Activated T-helper 17 cell treated with anti-CD3 and anti-CD28 coated beads, Interleukin-2, amount 50 U/mL, for 72 hours (primary cell): ENCODE measurements around the gene PHF21A. TPM values are rescaled to one million over a fixed set of nuclear protein-coding genes. Genes with fewer than 3 reads are reported as not detected.

ENCODE experiments used
- ATAC-seq: fragments of 150-1000 bp; cut with Tn5 transposase; replicated peaks from 2 replicates; pipeline ENCODE4 v1.10.0; 2021; ENCODE audit warnings: mild to moderate bottlenecking, moderate library complexity
- H3K27ac Mint-ChIP-seq: one replicate; pipeline ENCODE4 v1.8.0; 2022; ENCODE audit warnings: mixed read lengths
- H3K27me3 Mint-ChIP-seq: one replicate; pipeline ENCODE4 v1.8.0; 2022; ENCODE audit warnings: mixed read lengths
- H3K36me3 Mint-ChIP-seq: one replicate; pipeline ENCODE4 v1.8.0; 2022; ENCODE audit warnings: low read depth, mild to moderate bottlenecking, mixed read lengths
- H3K4me1 Mint-ChIP-seq: one replicate; pipeline ENCODE4 v1.8.0; 2022; ENCODE audit warnings: mixed read lengths
- H3K4me3 Mint-ChIP-seq: one replicate; pipeline ENCODE4 v1.8.0; 2022; ENCODE audit warnings: mild to moderate bottlenecking, mixed read lengths
- H3K9me3 Mint-ChIP-seq: one replicate; pipeline ENCODE4 v1.8.0; 2022; ENCODE audit warnings: mixed read lengths
- total RNA-seq, 2 donors: library from RNA; stranded (reverse); gene quantifications; one replicate each; pipeline ENCODE4 v1.2.3, GENCODE V29; 2022

Gene PHF21A
- total RNA-seq, 2 donors from 2014 or later: 33.5 to 91.7 TPM

GRCh38 chr11:46075168-46075567 is 46.1 kb downstream of the PHF21A start:
- Mint-ChIP-seq H3K27ac (no peak overlapping the region), H3K4me1 (peaks cover 17% of the 10 kb centered on the region), H3K4me3 (no peak overlapping the region), H3K9me3 (no peaks in the 10 kb centered on the region), H3K27me3 (no peaks in the 10 kb centered on the region), H3K36me3 (peaks cover 90% of the 10 kb centered on the region)
- peak; percentile 78 for ATAC-seq

GRCh38 chr11:46073632-46074031 is 47.6 kb downstream of the PHF21A start:
- Mint-ChIP-seq H3K9me3 (no peaks in the 10 kb centered on the region), H3K36me3 (peaks cover 92% of the 10 kb centered on the region), H3K27ac (no peak overlapping the region), H3K4me1 (peaks cover 11% of the 10 kb centered on the region), H3K27me3 (no peaks in the 10 kb centered on the region), H3K4me3 (no peak overlapping the region)
- ATAC-seq: no peak

- Mint-ChIP-seq H3K36me3 (peaks cover 97% of the 10 kb centered on the region), H3K4me3 (no peak overlapping the region), H3K27me3 (no peaks in the 10 kb centered on the region), H3K4me1 (peaks cover 17% of the 10 kb centered on the region), H3K27ac (no peak overlapping the region), H3K9me3 (no peaks in the 10 kb centered on the region)
- ATAC-seq: no peak
Measured at GRCh38 chr11:46072172-46072964, 48.9 kb downstream of the PHF21A start.

- Mint-ChIP-seq H3K9me3 (no peaks in the 10 kb centered on the region), H3K4me3 (no peak overlapping the region), H3K4me1 (peaks cover 17% of the 10 kb centered on the region)
Measured at GRCh38 chr11:46071091-46071490, 50.2 kb downstream of the PHF21A start.

GRCh38 chr11:46069595-46069994 is 51.7 kb downstream of the PHF21A start:
- peak; percentile 75 for ATAC-seq
- H3K27me3 Mint-ChIP-seq: no peaks in the 10 kb centered on the region
- no peak overlapping the region for H3K4me3 Mint-ChIP-seq
- H3K27ac Mint-ChIP-seq: no peak overlapping the region
- peaks cover 90% of the 10 kb centered on the region for H3K36me3 Mint-ChIP-seq
- H3K4me1 Mint-ChIP-seq: peaks cover 11% of the 10 kb centered on the region
- H3K9me3 Mint-ChIP-seq: no peaks in the 10 kb centered on the region

More at GRCh38 chr11:46071091-46071490, 50.2 kb downstream of the PHF21A start:
- no peaks in the 10 kb centered on the region for H3K27me3 Mint-ChIP-seq
- no peak for ATAC-seq
- peaks cover 93% of the 10 kb centered on the region for H3K36me3 Mint-ChIP-seq
- H3K27ac Mint-ChIP-seq: no peak overlapping the region

- H3K9me3 Mint-ChIP-seq: no peaks in the 10 kb centered on the region
- no peak overlapping the region for H3K27ac Mint-ChIP-seq
- no peak for ATAC-seq
- H3K4me1 Mint-ChIP-seq: peaks cover 13% of the 10 kb centered on the region
- H3K27me3 Mint-ChIP-seq: no peaks in the 10 kb centered on the region
- H3K4me3 Mint-ChIP-seq: no peak overlapping the region
- peaks cover 81% of the 10 kb centered on the region for H3K36me3 Mint-ChIP-seq
Measured at GRCh38 chr11:46066335-46066734, 54.9 kb downstream of the PHF21A start.

GRCh38 chr11:46065681-46066080 is 55.6 kb downstream of the PHF21A start:
- no peak for ATAC-seq
- Mint-ChIP-seq H3K4me3 (no peak overlapping the region), H3K27me3 (no peaks in the 10 kb centered on the region), H3K36me3 (peaks cover 74% of the 10 kb centered on the region), H3K9me3 (no peaks in the 10 kb centered on the region), H3K27ac (no peak overlapping the region), H3K4me1 (peaks cover 16% of the 10 kb centered on the region)

GRCh38 chr11:46064221-46064620 is 57.0 kb downstream of the PHF21A start:
- Mint-ChIP-seq H3K4me1 (peaks cover 18% of the 10 kb centered on the region), H3K27me3 (no peaks in the 10 kb centered on the region), H3K36me3 (peaks cover 61% of the 10 kb centered on the region), H3K27ac (no peak overlapping the region), H3K9me3 (no peaks in the 10 kb centered on the region), H3K4me3 (no peak overlapping the region)
- no peak for ATAC-seq

GRCh38 chr11:46063138-46063537 is 58.1 kb downstream of the PHF21A start:
- Mint-ChIP-seq H3K4me3 (no peak overlapping the region), H3K36me3 (peaks cover 56% of the 10 kb centered on the region), H3K9me3 (no peaks in the 10 kb centered on the region), H3K4me1 (peaks cover 24% of the 10 kb centered on the region), H3K27me3 (no peaks in the 10 kb centered on the region), H3K27ac (no peak overlapping the region)
- ATAC-seq: no peak

GRCh38 chr11:46060013-46060412 is 61.2 kb downstream of the PHF21A start:
- Mint-ChIP-seq H3K27ac (no peak overlapping the region), H3K27me3 (no peaks in the 10 kb centered on the region), H3K9me3 (no peaks in the 10 kb centered on the region), H3K36me3 (peaks cover 41% of the 10 kb centered on the region), H3K4me3 (no peak overlapping the region), H3K4me1 (peaks cover 35% of the 10 kb centered on the region)
- ATAC-seq: no peak

- peaks cover 35% of the 10 kb centered on the region for H3K4me1 Mint-ChIP-seq
- H3K9me3 Mint-ChIP-seq: no peaks in the 10 kb centered on the region
- peak; percentile 40 for ATAC-seq
- no peak overlapping the region for H3K4me3 Mint-ChIP-seq
- H3K27me3 Mint-ChIP-seq: no peaks in the 10 kb centered on the region
- H3K27ac Mint-ChIP-seq: no peak overlapping the region
- H3K36me3 Mint-ChIP-seq: peaks cover 42% of the 10 kb centered on the region
Measured at GRCh38 chr11:46057489-46057888, 63.8 kb downstream of the PHF21A start.

GRCh38 chr11:46055371-46055770 is 65.9 kb downstream of the PHF21A start:
- no peak overlapping the region for H3K4me3 Mint-ChIP-seq
- peaks cover 52% of the 10 kb centered on the region for H3K36me3 Mint-ChIP-seq
- no peaks in the 10 kb centered on the region for H3K9me3 Mint-ChIP-seq
- ATAC-seq: no peak
- H3K27me3 Mint-ChIP-seq: no peaks in the 10 kb centered on the region
- peaks cover 26% of the 10 kb centered on the region for H3K4me1 Mint-ChIP-seq
- no peak overlapping the region for H3K27ac Mint-ChIP-seq

GRCh38 chr11:46051102-46051501 is 70.2 kb downstream of the PHF21A start:
- H3K27me3 Mint-ChIP-seq: no peaks in the 10 kb centered on the region
- H3K4me1 Mint-ChIP-seq: peaks cover 19% of the 10 kb centered on the region
- no peak for ATAC-seq
- peaks cover 5% of the 10 kb centered on the region for H3K9me3 Mint-ChIP-seq
- no peak overlapping the region for H3K27ac Mint-ChIP-seq
- H3K36me3 Mint-ChIP-seq: peaks cover 58% of the 10 kb centered on the region
- no peak overlapping the region for H3K4me3 Mint-ChIP-seq

GRCh38 chr11:46050662-46051061 is 70.6 kb downstream of the PHF21A start:
- Mint-ChIP-seq H3K27me3 (no peaks in the 10 kb centered on the region), H3K36me3 (peaks cover 58% of the 10 kb centered on the region), H3K27ac (no peak overlapping the region), H3K9me3 (peaks cover 5% of the 10 kb centered on the region), H3K4me1 (peaks cover 18% of the 10 kb centered on the region), H3K4me3 (no peak overlapping the region)
- ATAC-seq: no peak

- H3K27ac Mint-ChIP-seq: no peak overlapping the region
- H3K4me1 Mint-ChIP-seq: peaks cover 13% of the 10 kb centered on the region
- peaks cover 58% of the 10 kb centered on the region for H3K36me3 Mint-ChIP-seq
- no peaks in the 10 kb centered on the region for H3K27me3 Mint-ChIP-seq
- H3K4me3 Mint-ChIP-seq: no peak overlapping the region
- peaks cover 5% of the 10 kb centered on the region for H3K9me3 Mint-ChIP-seq
- no peak for ATAC-seq
Measured at GRCh38 chr11:46050003-46050461, 71.2 kb downstream of the PHF21A start.
